Smooth muscle cell (in vitro differentiated cells): ENCODE data around the gene TAF11. TPM values are rescaled to one million over a fixed set of nuclear protein-coding genes. Genes with fewer than 3 reads are reported as not detected.

Source experiments
- DNase-seq: peaks from one replicate; lab custom pipeline; 2025; ENCODE audit not compliant: unreplicated experiment; lab: John Stamatoyannopoulos, UW
- H2AFZ ChIP-seq: fragments of 200-600 bp; sonication (generic); 2 replicates; pipeline ENCODE4 v1.6.0; 2016; ENCODE audit warnings: antibody characterized with exemption, low read depth, mild to moderate bottlenecking
- H3F3A ChIP-seq: fragments of 200-600 bp; sonication (generic); 2 replicates; pipeline ENCODE4 v1.6.0; 2017; ENCODE audit warnings: antibody characterized with exemption, low read depth
- H3K27ac ChIP-seq: fragments of 200-600 bp; sonication (generic); 2 replicates; pipeline ENCODE4 v1.5.1; 2016; ENCODE audit warnings: low read depth, mild to moderate bottlenecking
- H3K27me3 ChIP-seq: fragments of 200-600 bp; sonication (generic); 2 replicates; pipeline ENCODE4 v1.6.1; 2016; ENCODE audit warnings: low read depth, mild to moderate bottlenecking
- H3K36me3 ChIP-seq: fragments of 200-600 bp; sonication (generic); 2 replicates; pipeline ENCODE4 v1.5.1; 2016; ENCODE audit warnings: low read depth
- H3K4me1 ChIP-seq: fragments of 200-600 bp; sonication (generic); 2 replicates; pipeline ENCODE4 v1.5.1; 2016; ENCODE audit warnings: low read depth
- H3K4me2 ChIP-seq: fragments of 200-600 bp; sonication (generic); 2 replicates; pipeline ENCODE4 v1.6.0; 2016; ENCODE audit warnings: mild to moderate bottlenecking
- H3K4me3 ChIP-seq: fragments of 200-600 bp; sonication (generic); 2 replicates; pipeline ENCODE4 v1.5.1; 2016; ENCODE audit warnings: mild to moderate bottlenecking
- H3K79me2 ChIP-seq: fragments of 200-600 bp; sonication (generic); 2 replicates; pipeline ENCODE4 v1.6.0; 2016; ENCODE audit warnings: low read depth, mild to moderate bottlenecking
- H3K9ac ChIP-seq: fragments of 200-600 bp; sonication (generic); 2 replicates; pipeline ENCODE4 v1.6.0; 2016; ENCODE audit warnings: low read depth
- H3K9me3 ChIP-seq: fragments of 200-600 bp; sonication (generic); replicated peaks from 2 replicates; pipeline ENCODE4 v1.5.1; 2016; ENCODE audit warnings: low read depth
- H4K20me1 ChIP-seq: fragments of 200-600 bp; sonication (generic); 2 replicates; pipeline ENCODE4 v1.6.0; 2016; ENCODE audit warnings: low read depth
- CTCF ChIP-seq: fragments of 200-600 bp; sonication (generic); IDR thresholded peaks from 2 replicates; pipeline ENCODE4 v1.5.1; 2017; ENCODE audit warnings: borderline replicate concordance, mild to moderate bottlenecking, antibody characterized with exemption; ENCODE audit not compliant: insufficient read depth, poor library complexity, severe bottlenecking
- WGBS: methylation state at CpG from one replicate; pipeline ENCODE4 v1.1.7; 2016; ENCODE audit warnings: low lambda C conversion rate; 5-methylcytosine and 5-hydroxymethylcytosine counted together
- polyA plus RNA-seq: library from polyadenylated mRNA; unstranded; fragments of >200 nt; fragmentation: Nextera tagmentation; extraction: Ambion mirVana; gene quantifications from 2 replicates; pipeline ENCODE4 v1.2.1, GENCODE V29; 2016
- total RNA-seq: library from RNA; depleted of rRNA; stranded (reverse); fragments of >200 nt; gene quantifications from 2 replicates; pipeline ENCODE4 v1.2.3, GENCODE V29; 2014

Gene TAF11
- total and polyA plus RNA-seq, 2 experiments from 2014 or later, result 17.2 to 35.3 TPM

- Histone ChIP-seq H3F3A (no peaks in the 10 kb centered on the region), H3K4me2 (no peak overlapping the region), H3K27ac (no peak overlapping the region), H3K36me3 (no peaks in the 10 kb centered on the region), H3K27me3 (no peaks in the 10 kb centered on the region), H4K20me1 (peaks cover 86% of the 10 kb centered on the region), H3K4me1 (peaks cover 26% of the 10 kb centered on the region), H3K9me3 (no peaks in the 10 kb centered on the region), H3K79me2 (peaks cover 15% of the 10 kb centered on the region), H3K4me3 (no peak overlapping the region), H2AFZ (no peak overlapping the region), H3K9ac (no peak overlapping the region)
- DNase-seq, result no peak
- TF ChIP-seq CTCF, result no peak
- 93% methylated on average over 4 of the region's 4 CpGs for WGBS
These were observed 41.6 kb upstream of the TAF11 start for GRCh38 chr6:34929241-34929978.

- peaks cover 15% of the 10 kb centered on the region for H3K79me2 ChIP-seq
- H3F3A ChIP-seq, result no peaks in the 10 kb centered on the region
- no peak overlapping the region for H2AFZ ChIP-seq
- peaks cover 82% of the 10 kb centered on the region for H4K20me1 ChIP-seq
- peaks cover 29% of the 10 kb centered on the region for H3K4me1 ChIP-seq
- no peak for DNase-seq
- H3K9ac ChIP-seq, result no peak overlapping the region
- no peaks in the 10 kb centered on the region for H3K9me3 ChIP-seq
- no peak overlapping the region for H3K27ac ChIP-seq
- TF ChIP-seq CTCF, result no peak
- no peaks in the 10 kb centered on the region for H3K36me3 ChIP-seq
- H3K27me3 ChIP-seq, result no peaks in the 10 kb centered on the region
- WGBS, result 82% methylated on average over 1 of the region's 1 CpG
- H3K4me3 ChIP-seq, result no peak overlapping the region
- H3K4me2 ChIP-seq, result no peak overlapping the region
These were observed 40.9 kb upstream of the TAF11 start for GRCh38 chr6:34928695-34929094.

GRCh38 chr6:34928220-34928619 lies 40.4 kb upstream of the TAF11 start:
- H3K79me2 ChIP-seq, result peaks cover 15% of the 10 kb centered on the region
- no peak overlapping the region for H3K27ac ChIP-seq
- no peak for DNase-seq
- no peak overlapping the region for H2AFZ ChIP-seq
- no peak overlapping the region for H3K4me3 ChIP-seq
- H3K4me2 ChIP-seq, result no peak overlapping the region
- no peaks in the 10 kb centered on the region for H3K9me3 ChIP-seq
- no peaks in the 10 kb centered on the region for H3K36me3 ChIP-seq
- no peaks in the 10 kb centered on the region for H3K27me3 ChIP-seq
- H3K4me1 ChIP-seq, result peaks cover 29% of the 10 kb centered on the region
- H3F3A ChIP-seq, result no peaks in the 10 kb centered on the region
- peaks cover 81% of the 10 kb centered on the region for H4K20me1 ChIP-seq
- 37% methylated on average over 3 of the region's 3 CpGs for WGBS
- no peak for TF ChIP-seq CTCF
- H3K9ac ChIP-seq, result no peak overlapping the region

GRCh38 chr6:34926655-34927054 lies 38.8 kb upstream of the TAF11 start:
- H3K27me3 ChIP-seq, result no peaks in the 10 kb centered on the region
- H3K4me1 ChIP-seq, result peaks cover 29% of the 10 kb centered on the region
- no peaks in the 10 kb centered on the region for H3K36me3 ChIP-seq
- no peak overlapping the region for H3K4me3 ChIP-seq
- H3K9me3 ChIP-seq, result no peaks in the 10 kb centered on the region
- H3K4me2 ChIP-seq, result peak overlapping the region; percentile 18
- H4K20me1 ChIP-seq, result peaks cover 83% of the 10 kb centered on the region
- no peak for DNase-seq
- H3K79me2 ChIP-seq, result peaks cover 3% of the 10 kb centered on the region
- TF ChIP-seq CTCF, result no peak
- no peak overlapping the region for H2AFZ ChIP-seq
- no peaks in the 10 kb centered on the region for H3F3A ChIP-seq
- H3K9ac ChIP-seq, result no peak overlapping the region
- H3K27ac ChIP-seq, result peak overlapping the region; percentile 37
